ENCODE results near the gene DCLRE1B.

DNA sequence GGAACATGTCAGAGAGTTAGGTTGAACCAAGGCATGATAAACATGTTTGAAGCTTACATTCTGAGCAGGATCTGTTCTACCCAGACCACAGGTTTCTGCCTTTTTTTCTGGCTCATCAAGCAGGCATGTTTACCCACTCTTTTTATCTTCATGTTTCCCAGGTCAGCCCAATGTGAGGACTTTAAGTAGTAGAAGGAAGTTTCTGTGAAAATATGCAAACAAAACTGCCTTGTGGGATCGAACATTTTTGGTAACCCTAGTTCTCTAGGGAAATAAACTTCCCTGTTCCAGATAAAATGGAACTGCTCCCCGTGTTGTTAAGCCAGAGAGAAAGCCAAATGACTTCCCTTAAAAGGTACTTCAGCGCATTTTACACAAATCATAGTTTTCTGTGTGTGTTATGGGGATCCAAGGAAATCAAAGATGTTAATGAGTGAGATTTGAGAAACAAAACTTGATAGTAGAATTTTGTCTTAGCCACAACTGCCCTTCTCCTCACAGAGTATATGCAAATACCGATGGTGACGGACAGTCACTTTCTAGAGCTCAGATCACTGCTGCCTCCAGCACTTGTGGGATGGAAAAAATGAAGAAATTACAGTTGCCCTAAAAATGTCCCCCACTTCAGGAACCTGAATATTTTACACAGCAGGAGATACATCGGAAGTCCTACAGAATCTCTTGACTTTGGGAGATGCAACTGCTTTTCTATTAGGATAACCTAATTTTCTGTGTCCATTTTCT is 23.2 kb downstream of the DCLRE1B start:
- TF ChIP-seq, protein P1, sequence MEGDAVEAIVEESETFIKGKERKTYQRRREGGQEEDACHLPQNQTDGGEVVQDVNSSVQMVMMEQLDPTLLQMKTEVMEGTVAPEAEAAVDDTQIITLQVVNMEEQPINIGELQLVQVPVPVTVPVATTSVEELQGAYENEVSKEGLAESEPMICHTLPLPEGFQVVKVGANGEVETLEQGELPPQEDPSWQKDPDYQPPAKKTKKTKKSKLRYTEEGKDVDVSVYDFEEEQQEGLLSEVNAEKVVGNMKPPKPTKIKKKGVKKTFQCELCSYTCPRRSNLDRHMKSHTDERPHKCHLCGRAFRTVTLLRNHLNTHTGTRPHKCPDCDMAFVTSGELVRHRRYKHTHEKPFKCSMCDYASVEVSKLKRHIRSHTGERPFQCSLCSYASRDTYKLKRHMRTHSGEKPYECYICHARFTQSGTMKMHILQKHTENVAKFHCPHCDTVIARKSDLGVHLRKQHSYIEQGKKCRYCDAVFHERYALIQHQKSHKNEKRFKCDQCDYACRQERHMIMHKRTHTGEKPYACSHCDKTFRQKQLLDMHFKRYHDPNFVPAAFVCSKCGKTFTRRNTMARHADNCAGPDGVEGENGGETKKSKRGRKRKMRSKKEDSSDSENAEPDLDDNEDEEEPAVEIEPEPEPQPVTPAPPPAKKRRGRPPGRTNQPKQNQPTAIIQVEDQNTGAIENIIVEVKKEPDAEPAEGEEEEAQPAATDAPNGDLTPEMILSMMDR (IDR thresholded peaks at IDR 0.05): no peak
- TF ChIP-seq ZFX (IDR thresholded peaks at IDR 0.05; ENCODE audit: borderline replicate concordance): no peak

All from 22Rv1 (cell line).